Thoracic aorta (tissue), 2 donors: ENCODE data around the gene XRN2. TPM values are rescaled to one million over a fixed set of nuclear protein-coding genes. Genes with fewer than 3 reads are reported as not detected.

Experiments
- ATAC-seq: fragments of 150-250 bp; one replicate; pipeline ENCODE4 v1.8.0; 2017; ENCODE audit warnings: low read depth; ENCODE audit not compliant: insufficient number of reproducible peaks, low FRiP score
- DNase-seq: peaks from one replicate; pipeline ENCODE4 v3.0.0-alpha.2; 2020; ENCODE audit warnings: low spot score
- H3K27ac ChIP-seq, 2 donors: fragments of 200-600 bp; sonication (generic); 1 replicate in 1 of 2; 2 replicates in 1 of 2; pipeline ENCODE4 v1.5.1; 2016; ENCODE audit warnings: mild to moderate bottlenecking in 2 of 2, moderate library complexity in 2 of 2
- H3K27me3 ChIP-seq: fragments of 200-600 bp; sonication (generic); replicated peaks from 2 replicates; pipeline ENCODE4 v1.6.0; 2016; ENCODE audit warnings: mild to moderate bottlenecking; ENCODE audit not compliant: insufficient read depth
- H3K36me3 ChIP-seq: fragments of 200-600 bp; sonication (generic); one replicate; pipeline ENCODE4 v1.5.1; 2016
- H3K4me1 ChIP-seq, 2 donors: fragments of 200-600 bp; sonication (generic); 1 replicate in 1 of 2; 2 replicates in 1 of 2; pipeline versions ENCODE4 v1.5.1 to v1.6.0; 2016; ENCODE audit warnings: low read depth in 2 of 2, mild to moderate bottlenecking in 1 of 2; ENCODE audit not compliant: control insufficient read depth in 1 of 2
- H3K4me3 ChIP-seq: fragments of 200-600 bp; sonication (generic); 2 replicates; pipeline ENCODE4 v1.5.1; 2016; ENCODE audit warnings: mild to moderate bottlenecking
- H3K9me3 ChIP-seq: fragments of 200-600 bp; sonication (generic); 2 replicates; pipeline ENCODE4 v1.5.1; 2016
- CTCF ChIP-seq: fragments of 200-600 bp; sonication (generic); IDR thresholded peaks from one replicate; pipeline ENCODE4 v1.5.1; 2019; ENCODE audit warnings: antibody characterized with exemption
- total RNA-seq, 2 donors: library from RNA; depleted of rRNA; stranded (reverse); fragments of >200 nt; gene quantifications; one replicate each; pipeline versions ENCODE4 v1.1.0 to v1.2.3, GENCODE V29; 2016

XRN2 gene
- total RNA-seq, 2 donors from 2014 or later, result 44.7 to 72.2 TPM

GRCh38 chr20:21394551-21394950 is 91.4 kb downstream of the XRN2 start:
- H3K4me3 ChIP-seq, result no peak overlapping the region
- peaks cover 41% of the 10 kb centered on the region for H3K27me3 ChIP-seq
- no peaks in the 10 kb centered on the region for H3K36me3 ChIP-seq
- DNase-seq, result no peak
- no peaks in the 10 kb centered on the region for H3K9me3 ChIP-seq
- ATAC-seq, result no peak
- no peak overlapping the region for H3K27ac ChIP-seq
- H3K4me1 ChIP-seq, result peaks cover 0 to 12% of the 10 kb centered on the region in 2 donors
- no peak for TF ChIP-seq CTCF

DNA sequence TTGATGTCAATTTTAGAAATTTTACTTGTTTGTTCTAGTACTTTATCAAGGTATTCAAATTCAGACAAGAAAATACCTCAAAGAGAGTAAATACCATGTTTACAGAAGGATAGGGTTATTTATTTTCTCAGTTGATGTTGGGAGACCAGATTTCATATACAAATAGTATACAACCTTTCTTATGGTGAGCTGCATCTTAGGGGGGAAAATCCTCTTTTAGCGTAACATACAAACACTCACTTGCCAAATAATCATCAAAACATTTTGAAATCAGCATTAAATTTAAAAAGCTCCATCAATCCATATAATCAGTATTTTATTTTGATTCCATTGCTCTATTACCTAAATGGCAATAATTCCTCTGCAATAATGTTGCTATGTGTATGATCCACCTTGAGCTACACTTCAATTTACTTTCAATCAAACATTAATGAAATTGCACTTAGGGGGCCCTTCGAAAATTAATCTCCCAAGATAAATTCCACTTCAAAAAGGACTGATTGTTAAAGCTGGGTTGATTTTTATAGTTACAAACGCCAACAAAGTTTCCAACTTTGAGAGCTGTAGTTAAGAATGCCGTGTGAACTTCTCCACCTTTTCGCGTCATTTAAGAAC is 92.0 kb downstream of the XRN2 start:
- Histone ChIP-seq H3K27me3 (peaks cover 44% of the 10 kb centered on the region), H3K27ac (no peak overlapping the region), H3K9me3 (no peaks in the 10 kb centered on the region), H3K4me3 (no peak overlapping the region), H3K36me3 (no peaks in the 10 kb centered on the region), H3K4me1 (peaks cover 0 to 12% of the 10 kb centered on the region in 2 donors)
- no peak for ATAC-seq
- no peak for DNase-seq
- TF ChIP-seq CTCF, result no peak

DNA sequence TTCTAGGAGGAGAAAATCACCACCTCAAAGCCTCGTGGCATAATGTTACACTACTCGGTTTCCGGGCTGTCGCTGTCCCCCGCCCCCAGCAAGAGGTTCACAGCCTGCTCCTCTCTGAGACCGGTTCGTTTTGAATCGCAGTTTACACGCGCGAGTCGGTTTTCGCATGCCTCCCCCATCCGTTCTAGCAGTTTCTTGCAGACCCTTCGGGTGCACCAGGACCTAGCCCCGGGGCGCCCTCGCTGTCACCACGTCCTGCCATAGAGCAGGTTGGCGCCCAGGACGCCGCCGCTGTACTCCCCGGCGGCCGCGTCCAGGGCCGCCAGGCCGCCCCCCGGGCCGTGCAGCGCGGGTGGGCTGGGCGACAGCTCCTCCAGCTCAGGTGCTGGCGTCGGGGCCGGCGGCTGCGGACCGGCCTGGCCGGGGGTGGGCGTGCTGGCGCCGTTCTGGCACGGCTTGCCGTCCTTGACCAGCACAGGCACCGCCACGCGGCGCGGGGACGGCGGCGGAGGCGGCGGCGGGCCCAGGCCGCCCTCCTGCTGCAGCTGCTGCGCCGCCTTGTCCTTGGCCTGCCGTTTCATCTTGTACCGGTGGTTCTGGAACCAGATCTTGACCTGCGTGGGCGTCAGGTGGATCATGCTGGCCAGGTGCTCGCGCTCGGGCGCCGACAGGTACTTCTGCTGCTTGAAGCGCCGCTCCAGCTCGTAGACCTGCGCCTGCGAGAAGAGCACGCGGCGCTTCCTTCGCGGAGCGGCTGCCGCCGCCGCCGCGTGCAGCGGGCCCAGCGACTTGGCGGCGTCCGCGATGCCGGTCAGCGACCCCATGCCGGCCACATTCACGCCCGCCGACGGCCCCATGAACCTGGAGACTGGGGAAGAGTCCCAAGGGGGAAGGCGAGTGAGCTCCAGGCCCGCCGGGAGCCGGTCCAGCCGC is 92.8 kb downstream of the XRN2 start:
- Histone ChIP-seq H3K4me3 (peak overlapping the region; percentile 52), H3K27me3 (peaks cover 52% of the 10 kb centered on the region)
- no peak for ATAC-seq

GRCh38 chr20:21396599-21397340 is 93.6 kb downstream of the XRN2 start:
- Histone ChIP-seq H3K27ac (no peak overlapping the region), H3K4me3 (peak overlapping the region; percentile 52), H3K9me3 (no peaks in the 10 kb centered on the region), H3K4me1 (peaks cover 0 to 12% of the 10 kb centered on the region in 2 donors), H3K27me3 (peaks cover 53% of the 10 kb centered on the region), H3K36me3 (no peaks in the 10 kb centered on the region)
- ATAC-seq (no peak), DNase-seq (no peak)
- TF ChIP-seq CTCF, result no peak

More for the DNA sequence above, 92.8 kb downstream of the XRN2 start:
- DNase-seq, result no peak
- Histone ChIP-seq H3K9me3 (no peaks in the 10 kb centered on the region), H3K27ac (no peak overlapping the region), H3K4me1 (peaks cover 0 to 12% of the 10 kb centered on the region in 2 donors), H3K36me3 (no peaks in the 10 kb centered on the region)
- TF ChIP-seq CTCF, result no peak
